Measurements from ENCODE around the gene ZNF615.

DNA sequence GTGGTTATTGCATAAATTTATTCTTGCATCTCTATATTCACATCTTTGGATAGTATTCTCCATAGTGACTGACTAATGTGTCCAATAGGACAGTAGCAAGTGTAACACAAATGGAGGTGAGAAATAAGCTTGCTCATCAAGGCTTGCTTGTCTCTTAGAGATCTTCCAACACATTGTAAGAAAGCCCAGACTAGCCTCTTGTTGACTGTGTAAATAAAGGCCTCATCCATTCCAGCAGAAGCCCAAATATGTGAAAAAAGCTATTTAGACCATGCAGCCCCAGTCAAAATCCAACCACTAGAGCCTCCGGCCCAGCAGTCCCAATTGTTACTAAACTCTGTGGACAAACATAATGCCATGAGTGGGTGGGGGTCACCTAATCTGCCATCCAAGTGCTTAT is 2.7 kb upstream of the ZNF615 start:
- TF ChIP-seq POLR2A (IDR thresholded peaks at IDR 0.05) = no peak
- TF ChIP-seq, protein P1, sequence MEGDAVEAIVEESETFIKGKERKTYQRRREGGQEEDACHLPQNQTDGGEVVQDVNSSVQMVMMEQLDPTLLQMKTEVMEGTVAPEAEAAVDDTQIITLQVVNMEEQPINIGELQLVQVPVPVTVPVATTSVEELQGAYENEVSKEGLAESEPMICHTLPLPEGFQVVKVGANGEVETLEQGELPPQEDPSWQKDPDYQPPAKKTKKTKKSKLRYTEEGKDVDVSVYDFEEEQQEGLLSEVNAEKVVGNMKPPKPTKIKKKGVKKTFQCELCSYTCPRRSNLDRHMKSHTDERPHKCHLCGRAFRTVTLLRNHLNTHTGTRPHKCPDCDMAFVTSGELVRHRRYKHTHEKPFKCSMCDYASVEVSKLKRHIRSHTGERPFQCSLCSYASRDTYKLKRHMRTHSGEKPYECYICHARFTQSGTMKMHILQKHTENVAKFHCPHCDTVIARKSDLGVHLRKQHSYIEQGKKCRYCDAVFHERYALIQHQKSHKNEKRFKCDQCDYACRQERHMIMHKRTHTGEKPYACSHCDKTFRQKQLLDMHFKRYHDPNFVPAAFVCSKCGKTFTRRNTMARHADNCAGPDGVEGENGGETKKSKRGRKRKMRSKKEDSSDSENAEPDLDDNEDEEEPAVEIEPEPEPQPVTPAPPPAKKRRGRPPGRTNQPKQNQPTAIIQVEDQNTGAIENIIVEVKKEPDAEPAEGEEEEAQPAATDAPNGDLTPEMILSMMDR (IDR thresholded peaks at IDR 0.05) = no peak

All from testis (tissue), 2 donors.